Lung (tissue), 12 donors: ENCODE measurements around the gene MAGEB4. TPM values are rescaled to one million over a fixed set of nuclear protein-coding genes. Genes with fewer than 3 reads are reported as not detected.

Experiments used
- ATAC-seq: fragments of 200-7000 bp; cut with Tn5 transposase; one replicate; pipeline ENCODE4 v1.9.1; 2020; ENCODE audit warnings: moderate number of reproducible peaks; ENCODE audit not compliant: insufficient read depth, low FRiP score
- DNase-seq, 3 donors: peaks; one replicate each; pipeline ENCODE4 v3.0.0-alpha.2; 2013 to 2017
- H3K27ac ChIP-seq, 2 donors: one replicate each; pipeline ENCODE4 v1.5.1; 2013; ENCODE audit warnings: mild to moderate bottlenecking in 2 of 2, moderate library complexity in 2 of 2, control low read depth in 1 of 2, inconsistent platforms in 1 of 2, low read depth in 1 of 2, low read length in 1 of 2
- H3K27me3 ChIP-seq, 3 donors: one replicate each; pipeline ENCODE4 v1.5.1; 2013; ENCODE audit warnings: low read length in 2 of 3; ENCODE audit not compliant: control insufficient read depth in 3 of 3, insufficient read depth in 3 of 3
- H3K36me3 ChIP-seq, 4 donors: one replicate each; pipeline ENCODE4 v1.5.1; 2013; ENCODE audit warnings: low read length in 4 of 4, mild to moderate bottlenecking in 1 of 4, moderate library complexity in 1 of 4; ENCODE audit not compliant: control insufficient read depth in 4 of 4, insufficient read depth in 4 of 4
- H3K4me1 ChIP-seq, 5 donors: one replicate each; pipeline ENCODE4 v1.5.1; 2013; ENCODE audit warnings: low read length in 5 of 5, mild to moderate bottlenecking in 2 of 5, moderate library complexity in 1 of 5; ENCODE audit not compliant: control insufficient read depth in 5 of 5, insufficient read depth in 5 of 5
- H3K4me3 ChIP-seq: one replicate; pipeline ENCODE4 v1.5.1; 2013; ENCODE audit warnings: mild to moderate bottlenecking, control low read depth, moderate library complexity
- H3K9ac ChIP-seq, 2 donors: one replicate each; pipeline ENCODE4 v1.5.1; 2013; ENCODE audit warnings: low read length in 2 of 2, control low read depth in 1 of 2; ENCODE audit not compliant: insufficient read depth in 1 of 2
- H3K9me3 ChIP-seq, 4 donors: one replicate each; pipeline ENCODE4 v1.5.1; 2013; ENCODE audit warnings: low read length in 3 of 4, mild to moderate bottlenecking in 1 of 4, moderate library complexity in 1 of 4; ENCODE audit not compliant: control insufficient read depth in 4 of 4, insufficient read depth in 3 of 4
- CTCF ChIP-seq: IDR thresholded peaks from 2 replicates; pipeline ENCODE4 v1.5.1; 2012; ENCODE audit warnings: mild to moderate bottlenecking; ENCODE audit errors: control extremely low read depth, extremely low read depth
- WGBS, 2 donors: extraction: QIAGEN DNeasy Blood & Tissue Kit; methylation state at CpG; one replicate each; pipeline ENCODE4 v1.1.7; 2013; 5-methylcytosine and 5-hydroxymethylcytosine counted together
- polyA plus RNA-seq, 2 donors: library from polyadenylated mRNA; stranded (reverse); fragments of 200-250 nt; gene quantifications; one replicate each; pipeline ENCODE4 v1.2.1, GENCODE V29; 2013
- total RNA-seq, 2 donors: library from RNA; depleted of rRNA in 1 of 2; stranded (reverse); fragments of >200 nt in 1 of 2; gene quantifications; one replicate each; pipeline ENCODE4 v1.2.1, GENCODE V29; 2014 to 2021
- donor health status: control.
- donor health status: control.
- donor health status: Bipolar disorder and iron deficiency.
- donor health status: healthy.
- donor health status: DM: yes; HTN: yes; CAD: no.

The MAGEB4 gene
- total and polyA plus RNA-seq, 4 donors, result not detected

DNA sequence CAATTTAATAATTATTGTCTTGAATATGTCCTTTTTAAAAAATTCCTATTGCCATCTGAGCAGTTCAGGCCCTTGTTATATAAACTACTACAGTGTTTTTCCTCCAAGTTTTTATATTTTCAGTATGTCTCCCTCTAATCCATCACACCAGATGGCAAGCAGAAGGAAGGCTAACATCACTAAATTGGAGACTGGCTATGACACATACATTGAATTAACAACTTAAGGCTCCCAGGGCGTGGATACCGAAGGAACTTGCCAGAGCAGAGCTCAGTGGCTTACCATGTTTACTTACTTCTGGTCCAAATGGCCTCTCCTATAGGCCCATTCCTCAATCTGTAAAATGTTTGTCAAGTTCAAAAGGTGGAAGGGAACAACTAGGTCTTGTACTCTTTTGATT is 18.1 kb downstream of the MAGEB4 start:
- Histone ChIP-seq H3K9ac (no peak overlapping the region), H3K4me3 (no peak overlapping the region), H3K9me3 (peaks cover 0 to 3% (median 0%) of the 10 kb centered on the region in 4 donors), H3K36me3 (no peaks in the 10 kb centered on the region), H3K4me1 (no peaks in the 10 kb centered on the region), H3K27ac (no peak overlapping the region), H3K27me3 (peaks cover 0 to 7% (median 0%) of the 10 kb centered on the region in 3 donors)
- no peak for DNase-seq
- WGBS, 2 donors, result 67 to 91% methylated on average over 2 of the region's 2 CpGs
- ATAC-seq, result no peak
- TF ChIP-seq CTCF, result no peak

DNA sequence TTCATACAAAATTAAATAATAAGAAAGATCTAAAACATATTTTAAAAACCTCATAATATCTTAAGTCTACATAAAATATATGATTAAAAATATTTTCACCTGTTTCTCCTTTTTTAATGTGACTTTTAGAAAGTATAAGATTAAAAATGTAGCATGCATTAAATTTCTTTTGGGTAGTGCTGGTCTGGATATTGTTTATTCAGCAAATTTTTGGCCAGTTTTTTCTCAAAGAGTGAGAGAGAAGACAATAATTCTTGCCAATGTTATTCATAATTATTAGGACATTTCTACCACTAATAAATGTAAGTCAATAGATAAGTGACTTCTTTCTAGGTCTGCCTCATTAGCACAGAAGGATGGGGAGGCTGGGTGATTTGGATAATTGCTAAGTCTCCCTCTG is 19.2 kb downstream of the MAGEB4 start:
- no peak for ATAC-seq

DNA sequence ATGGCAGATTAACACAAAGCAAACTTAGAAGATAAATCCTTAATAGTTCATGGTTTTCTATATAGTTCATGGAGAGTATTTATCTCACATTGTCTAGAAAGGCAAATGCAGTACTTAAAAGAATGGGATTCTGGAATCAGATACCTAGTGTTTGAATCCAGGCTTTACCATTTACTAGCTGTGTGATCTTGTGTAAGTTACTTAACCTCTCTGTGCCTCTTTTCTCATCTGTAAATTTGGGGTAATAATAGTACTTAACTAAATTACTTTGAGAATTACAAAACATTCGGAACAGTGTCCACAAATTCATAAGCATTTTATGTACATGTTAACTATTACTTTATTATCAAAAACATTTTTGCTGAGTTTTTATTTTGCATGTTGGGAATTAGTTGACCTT is 21.0 kb downstream of the MAGEB4 start:
- no peak for ATAC-seq

More for the DNA sequence above, 19.2 kb downstream of the MAGEB4 start:
- H3K36me3 ChIP-seq, result no peaks in the 10 kb centered on the region
- no peak overlapping the region for H3K9ac ChIP-seq
- no peak for DNase-seq
- no peak for TF ChIP-seq CTCF
- no peaks in the 10 kb centered on the region for H3K4me1 ChIP-seq
- H3K27me3 ChIP-seq, result peaks cover 0 to 7% (median 0%) of the 10 kb centered on the region in 3 donors
- peaks cover 0 to 3% (median 0%) of the 10 kb centered on the region in 4 donors for H3K9me3 ChIP-seq
- H3K27ac ChIP-seq, result no peak overlapping the region
- H3K4me3 ChIP-seq, result no peak overlapping the region

More for the DNA sequence above, 21.0 kb downstream of the MAGEB4 start:
- Histone ChIP-seq H3K27ac (no peak overlapping the region), H3K4me1 (no peaks in the 10 kb centered on the region), H3K9ac (no peak overlapping the region), H3K4me3 (no peak overlapping the region), H3K27me3 (peaks cover 0 to 10% (median 0%) of the 10 kb centered on the region in 3 donors), H3K36me3 (no peaks in the 10 kb centered on the region), H3K9me3 (no peaks in the 10 kb centered on the region)
- TF ChIP-seq CTCF, result no peak
- 58 to 92% methylated on average over 1 of the region's 1 CpG for WGBS, 2 donors
- no peak for DNase-seq
